GM21447 (cell line): ENCODE results near the gene KIF6.
"Not testable (repeated sequence)": the region's sequence is repeated elsewhere in the genome, so short reads cannot be mapped to it uniquely, and the experiment has no call there.

Experiments
- ATAC-seq: cut with Tn5 transposase; IDR thresholded peaks from one replicate; pipeline ENCODE4 v1.9.1; 2021; ENCODE audit not compliant: unreplicated experiment

KIF6 gene

GRCh38 chr6:39302669-39303424 is 422.4 kb downstream of the KIF6 start:
- peak; percentile 83 for ATAC-seq

- ATAC-seq, result no peak
Measured at GRCh38 chr6:39302011-39302410, 423.2 kb downstream of the KIF6 start.

- ATAC-seq, result no peak
Measured at GRCh38 chr6:39301606-39302005, 423.6 kb downstream of the KIF6 start.

- no peak for ATAC-seq
Measured at GRCh38 chr6:39300739-39301138, 424.5 kb downstream of the KIF6 start.

- no peak for ATAC-seq
Measured at GRCh38 chr6:39298061-39298460, 427.1 kb downstream of the KIF6 start.

- ATAC-seq, result no peak
Measured at GRCh38 chr6:39296745-39297640, 428.2 kb downstream of the KIF6 start.

GRCh38 chr6:39295611-39296011 is 429.6 kb downstream of the KIF6 start:
- no peak for ATAC-seq

- ATAC-seq, result no peak
Measured at GRCh38 chr6:39294899-39295298, 430.3 kb downstream of the KIF6 start.

GRCh38 chr6:39294133-39294532 is 431.1 kb downstream of the KIF6 start:
- no peak for ATAC-seq

GRCh38 chr6:39292637-39293036 is 432.6 kb downstream of the KIF6 start:
- no peak for ATAC-seq

GRCh38 chr6:39289490-39289889 is 435.7 kb downstream of the KIF6 start:
- ATAC-seq, result no peak

GRCh38 chr6:39287601-39288000 is 437.6 kb downstream of the KIF6 start:
- no peak for ATAC-seq

- ATAC-seq, result not testable (repeated sequence)
Measured at GRCh38 chr6:39286596-39286995, 438.6 kb downstream of the KIF6 start.

- no peak for ATAC-seq
Measured at GRCh38 chr6:39282774-39283173, 442.4 kb downstream of the KIF6 start.

- ATAC-seq, result no peak
Measured at GRCh38 chr6:39281312-39281980, 443.8 kb downstream of the KIF6 start.

- no peak for ATAC-seq
Measured at GRCh38 chr6:39280247-39280731, 444.9 kb downstream of the KIF6 start.
